GM12892 (cell line): ENCODE measurements around the gene PDGFRB.

Experiments
- DNase-seq: peaks from one replicate; pipeline ENCODE4 v3.0.0; 2011; ENCODE audit not compliant: insufficient read length
- FAIRE-seq: peaks from 2 replicates; lab custom pipeline; 2011; peaks lifted over from hg19 to GRCh38; lab: Jason Lieb, UNC
- POLR2A ChIP-seq: IDR thresholded peaks from 2 replicates; pipeline ENCODE4 v1.6.1; 2011; ENCODE audit warnings: low read depth, low read length, control low read depth
- POLR2AphosphoS5 ChIP-seq: IDR thresholded peaks from 2 replicates; pipeline ENCODE4 v1.6.1; 2011; ENCODE audit warnings: low read depth, low read length, control low read depth
- TAF1 ChIP-seq: IDR thresholded peaks from 2 replicates; pipeline ENCODE4 v1.6.1; 2011; ENCODE audit warnings: low read depth, mild to moderate bottlenecking, control low read depth, low read length, borderline replicate concordance

PDGFRB gene

GRCh38 chr5:150159741-150160179 is 4.1 kb upstream of the PDGFRB start:
- TF ChIP-seq POLR2A: no peak
- no peak for TF ChIP-seq POLR2AphosphoS5
- no peak for TF ChIP-seq TAF1
- DNase-seq (no peak), FAIRE-seq (no peak)

- DNase-seq: no peak
- no peak for FAIRE-seq
- no peak for TF ChIP-seq POLR2A
- no peak for TF ChIP-seq TAF1
- TF ChIP-seq POLR2AphosphoS5: no peak
Observed at GRCh38 chr5:150159031-150159430, 3.4 kb upstream of the PDGFRB start.

- TF ChIP-seq POLR2AphosphoS5 (no peak), TAF1 (no peak), POLR2A (no peak)
- FAIRE-seq (no peak), DNase-seq (no peak)
Observed at GRCh38 chr5:150158170-150158949, 2.7 kb upstream of the PDGFRB start.

- TF ChIP-seq POLR2A: no peak
- no peak for TF ChIP-seq POLR2AphosphoS5
- TF ChIP-seq TAF1: no peak
- DNase-seq (no peak), FAIRE-seq (no peak)
Observed at GRCh38 chr5:150157168-150157567, 1.5 kb upstream of the PDGFRB start.

GRCh38 chr5:150156540-150156939 is 895 bp upstream of the PDGFRB start:
- FAIRE-seq (no peak), DNase-seq (no peak)
- TF ChIP-seq POLR2A (no peak), TAF1 (no peak), POLR2AphosphoS5 (no peak)

- DNase-seq: no peak
- TF ChIP-seq POLR2A: no peak
- no peak for TF ChIP-seq POLR2AphosphoS5
- no peak for TF ChIP-seq TAF1
- no peak for FAIRE-seq
Observed at GRCh38 chr5:150156027-150156368, 353 bp upstream of the PDGFRB start.

GRCh38 chr5:150154618-150155128 is 972 bp downstream of the PDGFRB start:
- FAIRE-seq: no peak
- TF ChIP-seq POLR2A (no peak), POLR2AphosphoS5 (no peak)
- DNase-seq: no peak

- FAIRE-seq (peak; percentile 83), DNase-seq (no peak)
- TF ChIP-seq POLR2AphosphoS5: no peak
- TF ChIP-seq POLR2A: no peak
- no peak for TF ChIP-seq TAF1
Observed at GRCh38 chr5:150153957-150154617, 1.6 kb downstream of the PDGFRB start.

- no peak for FAIRE-seq
- no peak for DNase-seq
- TF ChIP-seq POLR2AphosphoS5 (no peak), TAF1 (no peak), POLR2A (no peak)
Observed at GRCh38 chr5:150153483-150153882, 2.2 kb downstream of the PDGFRB start.

GRCh38 chr5:150152636-150153462 is 2.8 kb downstream of the PDGFRB start:
- FAIRE-seq (no peak), DNase-seq (no peak)
- TF ChIP-seq POLR2AphosphoS5 (no peak), TAF1 (no peak), POLR2A (no peak)

GRCh38 chr5:150149618-150150017 is 6.0 kb downstream of the PDGFRB start:
- no peak for FAIRE-seq
- TF ChIP-seq TAF1 (no peak), POLR2AphosphoS5 (no peak), POLR2A (no peak)
- no peak for DNase-seq

GRCh38 chr5:150148117-150148927 is 7.3 kb downstream of the PDGFRB start:
- FAIRE-seq: no peak
- TF ChIP-seq TAF1: no peak
- TF ChIP-seq POLR2A: no peak
- no peak for TF ChIP-seq POLR2AphosphoS5
- DNase-seq: no peak
